ENCODE data around the gene WDR83. TPM values are rescaled to one million over a fixed set of nuclear protein-coding genes. Genes with fewer than 3 reads are reported as not detected.
"Not testable (repeated sequence)": the region's sequence is repeated elsewhere in the genome, so short reads cannot be mapped to it uniquely, and the experiment has no call there.

WDR83 gene
- polyA plus RNA-seq (ENCODE audit: insufficient read length in 3 of 3), result 10 to 100 TPM; 11.9 to 14.5 (median 13.7) TPM

GRCh38 chr19:12666265-12667048, at the start of gene WDR83, which contains the start of gene MAN2B1:
WDR83 (plus strand) TSS chr19:12666807; CDS start chr19:12669791, 2,984 bp downstream.
MAN2B1 (minus strand) TSS chr19:12666742; CDS start chr19:12666701, 41 bp downstream.
- no peak for DNase-seq (ENCODE audit: low read depth in 3 of 3, low spot score in 2 of 3)

GRCh38 chr19:12617646-12618045, 49.0 kb upstream of the WDR83 start:
- DNase-seq (ENCODE audit: low read depth in 3 of 3, low spot score in 2 of 3), result no peak

- not testable (repeated sequence) for DNase-seq (ENCODE audit: low read depth in 3 of 3, low spot score in 2 of 3)
Measured at GRCh38 chr19:12621253-12622024, 45.2 kb upstream of the WDR83 start.

- DNase-seq (ENCODE audit: low read depth in 3 of 3, low spot score in 2 of 3), result no peak
Measured at GRCh38 chr19:12623361-12624031, 43.1 kb upstream of the WDR83 start.

- no peak for DNase-seq (ENCODE audit: low read depth in 3 of 3, low spot score in 2 of 3)
Measured at GRCh38 chr19:12626958-12627357, 39.6 kb upstream of the WDR83 start.

GRCh38 chr19:12628040-12629022, 38.3 kb upstream of the WDR83 start:
- no peak for DNase-seq (ENCODE audit: low read depth in 3 of 3, low spot score in 2 of 3)

GRCh38 chr19:12629215-12629614, 37.4 kb upstream of the WDR83 start:
- DNase-seq (ENCODE audit: low read depth in 3 of 3, low spot score in 2 of 3), result no peak

GRCh38 chr19:12636631-12637030, 30.0 kb upstream of the WDR83 start:
- no peak for DNase-seq (ENCODE audit: low read depth in 3 of 3, low spot score in 2 of 3)

- no peak for DNase-seq (ENCODE audit: low read depth in 3 of 3, low spot score in 2 of 3)
Measured at GRCh38 chr19:12638611-12639182, 27.9 kb upstream of the WDR83 start.

GRCh38 chr19:12639901-12640613, 26.6 kb upstream of the WDR83 start:
- DNase-seq (ENCODE audit: low read depth in 3 of 3, low spot score in 2 of 3), result peak in 2 of 3 donors; percentile 48 to 59

- no peak for DNase-seq (ENCODE audit: low read depth in 3 of 3, low spot score in 2 of 3)
Measured at GRCh38 chr19:12641456-12641855, 25.2 kb upstream of the WDR83 start.

GRCh38 chr19:12642506-12642905, 24.1 kb upstream of the WDR83 start:
- DNase-seq (ENCODE audit: low read depth in 3 of 3, low spot score in 2 of 3), result no peak

- DNase-seq (ENCODE audit: low read depth in 3 of 3, low spot score in 2 of 3), result not testable (repeated sequence)
Measured at GRCh38 chr19:12643716-12644115, 22.9 kb upstream of the WDR83 start.

- DNase-seq (ENCODE audit: low read depth in 3 of 3, low spot score in 2 of 3), result no peak
Measured at GRCh38 chr19:12646551-12646950, 20.1 kb upstream of the WDR83 start.

- no peak for DNase-seq (ENCODE audit: low read depth in 3 of 3, low spot score in 2 of 3)
Measured at GRCh38 chr19:12647047-12647446, 19.6 kb upstream of the WDR83 start.

GRCh38 chr19:12647490-12648071, 19.0 kb upstream of the WDR83 start:
- no peak for DNase-seq (ENCODE audit: low read depth in 3 of 3, low spot score in 2 of 3)

- no peak for DNase-seq (ENCODE audit: low read depth in 3 of 3, low spot score in 2 of 3)
Measured at GRCh38 chr19:12648088-12648487, 18.5 kb upstream of the WDR83 start.

GRCh38 chr19:12649941-12650340, 16.7 kb upstream of the WDR83 start:
- no peak for DNase-seq (ENCODE audit: low read depth in 3 of 3, low spot score in 2 of 3)

GRCh38 chr19:12652219-12652618, 14.4 kb upstream of the WDR83 start:
- DNase-seq (ENCODE audit: low read depth in 3 of 3, low spot score in 2 of 3), result no peak

Data from right renal cortex interstitium (tissue), 3 donors.